Cardiac muscle cell (in vitro differentiated cells and primary cell): ENCODE results near the gene TCHP. TPM values are rescaled to one million over a fixed set of nuclear protein-coding genes. Genes with fewer than 3 reads are reported as not detected.
A peak's percentile ranks its signal among the peaks of the same experiment; 100 is the strongest.

Experiments
- DNase-seq, 2 donors: peaks; one replicate each; pipeline versions ENCODE4 v3.0.0 to v3.0.0-alpha.2; 2010 to 2017; ENCODE audit warnings: low read depth in 1 of 2, low spot score in 1 of 2
- H3K27ac ChIP-seq: fragments of 200-600 bp; sonication (generic); 2 replicates; pipeline ENCODE4 v1.5.1; 2016
- H3K27me3 ChIP-seq: fragments of 200-600 bp; sonication (generic); 2 replicates; pipeline ENCODE4 v1.6.0; 2016; ENCODE audit warnings: control low read depth
- H3K36me3 ChIP-seq: fragments of 200-600 bp; sonication (generic); 2 replicates; pipeline ENCODE4 v1.5.1; 2016; ENCODE audit warnings: control low read depth
- H3K4me1 ChIP-seq: fragments of 200-600 bp; sonication (generic); 2 replicates; pipeline ENCODE4 v1.8.1; 2017; ENCODE audit warnings: low read depth, mild to moderate bottlenecking, mixed run types
- H3K4me3 ChIP-seq: fragments of 200-600 bp; sonication (generic); 2 replicates; pipeline ENCODE4 v1.5.1; 2016; ENCODE audit warnings: mild to moderate bottlenecking
- H3K9me3 ChIP-seq: fragments of 200-600 bp; sonication (generic); 2 replicates; pipeline ENCODE4 v1.5.1; 2017; ENCODE audit warnings: low read depth, mild to moderate bottlenecking, control low read depth
- CTCF ChIP-seq: IDR thresholded peaks from 2 replicates; pipeline ENCODE4 v1.5.1; 2012; ENCODE audit warnings: low read depth, mild to moderate bottlenecking, low read length
- polyA plus RNA-seq: library from polyadenylated mRNA; unstranded; fragments of >200 nt; fragmentation: Nextera tagmentation; extraction: Ambion mirVana; gene quantifications from 2 replicates; pipeline ENCODE4 v1.2.1, GENCODE V29; 2016
- total RNA-seq: library from RNA; depleted of rRNA; stranded (reverse); fragments of >200 nt; gene quantifications from 2 replicates; pipeline ENCODE4 v1.2.3, GENCODE V29; 2016

Gene TCHP
- total and polyA plus RNA-seq, 2 experiments from 2014 or later, result 21.5 to 23.7 TPM

DNA sequence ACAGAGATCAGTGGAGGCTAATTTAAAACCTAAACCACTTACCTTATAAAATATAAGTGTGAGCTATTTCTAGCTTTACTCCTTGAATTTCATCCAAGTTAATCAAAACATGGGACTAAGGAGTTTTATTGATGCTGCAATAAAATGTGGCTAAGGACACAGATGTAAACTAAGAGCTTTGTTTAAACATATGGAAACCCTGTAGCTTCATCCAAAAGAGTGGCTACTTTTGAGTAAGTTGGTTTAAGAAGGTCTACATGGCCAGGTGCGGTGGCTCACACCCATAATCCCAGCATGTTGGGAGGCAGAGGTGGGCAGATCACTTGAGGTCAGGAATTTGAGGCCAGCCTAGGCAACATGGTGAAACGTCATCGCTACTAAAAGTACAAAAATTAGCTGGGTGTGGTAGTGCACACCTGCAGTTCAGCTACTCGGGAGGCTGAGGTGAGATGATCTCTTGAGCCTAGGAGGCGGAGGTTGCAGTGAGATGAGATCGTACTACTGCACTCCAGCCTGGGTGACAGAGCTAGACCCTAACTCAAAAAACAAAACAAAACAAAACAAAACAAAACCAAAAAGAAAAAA lies 40.4 kb downstream of the TCHP start:
- Histone ChIP-seq H3K9me3 (no peaks in the 10 kb centered on the region), H3K4me1 (peaks cover 12% of the 10 kb centered on the region), H3K27ac (no peak overlapping the region), H3K27me3 (no peaks in the 10 kb centered on the region), H3K36me3 (peaks cover 25% of the 10 kb centered on the region), H3K4me3 (no peak overlapping the region)
- no peak for TF ChIP-seq CTCF
- no peak for DNase-seq

- H3K4me3 ChIP-seq, result no peak overlapping the region
- TF ChIP-seq CTCF, result no peak
- H3K4me1 ChIP-seq, result peaks cover 18% of the 10 kb centered on the region
- DNase-seq, result peak in 1 of 2 donors; percentile 17
- no peaks in the 10 kb centered on the region for H3K27me3 ChIP-seq
- no peak overlapping the region for H3K27ac ChIP-seq
- no peaks in the 10 kb centered on the region for H3K9me3 ChIP-seq
- peaks cover 5% of the 10 kb centered on the region for H3K36me3 ChIP-seq
Observed at GRCh38 chr12:109943811-109944210, 43.7 kb downstream of the TCHP start.

DNA sequence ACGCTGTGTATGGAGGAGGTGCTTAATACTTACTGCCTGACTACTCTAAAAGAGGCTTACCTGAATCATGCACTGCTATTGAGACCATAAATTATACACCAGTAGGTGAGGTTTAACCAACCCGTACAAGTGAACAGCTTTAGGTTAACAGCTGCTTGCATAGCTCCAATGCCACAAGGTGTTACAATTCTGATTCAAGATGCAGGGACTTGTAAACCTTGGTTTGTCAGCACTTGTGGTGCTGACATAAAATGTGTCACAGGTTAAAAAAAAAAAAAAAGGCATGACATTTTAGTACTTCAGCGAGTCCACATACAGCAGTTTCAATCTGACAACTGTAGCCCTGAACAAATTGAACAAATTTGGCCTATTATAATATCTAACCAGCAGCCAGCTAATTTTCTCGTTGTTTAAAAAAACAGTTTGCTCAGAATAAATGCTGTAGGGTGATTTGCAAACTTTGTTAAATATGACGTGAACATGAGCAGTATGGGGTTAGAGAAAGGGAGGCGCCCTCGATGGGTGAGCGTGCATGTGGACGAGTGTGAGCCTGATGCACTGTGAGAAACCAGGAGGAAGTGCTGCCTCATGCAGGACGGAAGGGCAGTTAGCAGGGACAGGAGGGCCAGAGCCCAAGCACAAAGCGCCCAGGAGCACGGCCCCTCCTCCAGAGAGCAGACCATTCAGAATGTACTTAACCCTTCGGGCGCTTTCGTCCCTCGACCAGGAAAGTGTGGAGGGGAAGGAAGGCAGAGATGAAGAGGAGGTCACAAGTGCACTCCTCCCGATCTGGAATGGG lies 44.7 kb downstream of the TCHP start:
- Histone ChIP-seq H3K4me1 (peaks cover 27% of the 10 kb centered on the region), H3K27ac (peak overlapping the region; percentile 25), H3K9me3 (no peaks in the 10 kb centered on the region), H3K27me3 (no peaks in the 10 kb centered on the region), H3K4me3 (no peak overlapping the region), H3K36me3 (peaks cover 3% of the 10 kb centered on the region)
- TF ChIP-seq CTCF, result no peak
- DNase-seq, result peak; percentile 36 to 77

DNA sequence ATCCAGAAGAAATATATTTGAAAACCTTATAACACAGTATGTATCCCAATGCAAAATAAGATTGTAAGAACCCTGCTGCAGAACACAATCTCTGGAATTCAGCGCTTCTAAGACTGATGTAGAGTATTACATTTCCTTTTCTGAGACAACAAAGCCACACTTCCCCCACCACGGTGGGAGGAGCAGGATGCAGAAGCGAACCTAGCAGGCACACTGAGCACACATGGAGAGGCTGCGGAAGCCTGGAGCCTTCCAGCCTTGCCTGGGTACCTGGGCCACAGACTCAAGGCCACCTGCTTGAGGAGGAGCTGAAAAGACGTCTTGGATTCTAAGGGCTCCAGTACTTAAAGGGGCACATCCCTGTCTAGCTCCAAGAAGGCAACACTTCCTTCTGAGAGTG lies 46.4 kb downstream of the TCHP start:
- Histone ChIP-seq H3K4me3 (no peak overlapping the region), H3K27ac (no peak overlapping the region), H3K9me3 (no peaks in the 10 kb centered on the region), H3K4me1 (peaks cover 44% of the 10 kb centered on the region), H3K36me3 (peaks cover 8% of the 10 kb centered on the region), H3K27me3 (no peaks in the 10 kb centered on the region)
- peak; percentile 21 to 62 for DNase-seq
- no peak for TF ChIP-seq CTCF

GRCh38 chr12:109946913-109947312 lies 46.8 kb downstream of the TCHP start:
- H3K4me3 ChIP-seq, result no peak overlapping the region
- TF ChIP-seq CTCF, result no peak
- no peaks in the 10 kb centered on the region for H3K27me3 ChIP-seq
- peaks cover 8% of the 10 kb centered on the region for H3K36me3 ChIP-seq
- no peaks in the 10 kb centered on the region for H3K9me3 ChIP-seq
- no peak for DNase-seq
- H3K4me1 ChIP-seq, result peaks cover 48% of the 10 kb centered on the region
- H3K27ac ChIP-seq, result no peak overlapping the region
